OCI-LY1 (cell line): ENCODE data around the gene DMRT2.

Experiments used
- H2AFZ ChIP-seq: fragments of 200-600 bp; sonication (generic), shearing (Covaris generic); 2 replicates; pipeline ENCODE4 v1.6.0; 2014; ENCODE audit warnings: antibody characterized with exemption, mild to moderate bottlenecking, low read length
- H3F3A ChIP-seq: fragments of 200-600 bp; sonication (generic), shearing (Covaris generic); 2 replicates; pipeline ENCODE4 v1.6.0; 2014; ENCODE audit warnings: mild to moderate bottlenecking, antibody characterized with exemption, low read length, moderate library complexity; ENCODE audit not compliant: insufficient read depth
- H3K27ac ChIP-seq: fragments of 200-600 bp; sonication (generic); 2 replicates; pipeline ENCODE4 v1.5.1; 2014; ENCODE audit warnings: low read length, mixed run types, mild to moderate bottlenecking, low read depth; ENCODE audit not compliant: poor library complexity, severe bottlenecking
- H3K27me3 ChIP-seq: fragments of 200-600 bp; sonication (generic); 2 replicates; pipeline ENCODE4 v1.6.0; 2014; ENCODE audit warnings: antibody characterized with exemption, mild to moderate bottlenecking, low read length, moderate library complexity; ENCODE audit not compliant: insufficient read depth
- H3K36me3 ChIP-seq: fragments of 200-600 bp; sonication (generic); 2 replicates; pipeline ENCODE4 v1.6.1; 2014; ENCODE audit warnings: mild to moderate bottlenecking, antibody characterized with exemption, low read length, moderate library complexity, mixed read lengths; ENCODE audit not compliant: insufficient read depth
- H3K4me1 ChIP-seq: fragments of 200-600 bp; sonication (generic); 2 replicates; pipeline ENCODE4 v1.5.1; 2014; ENCODE audit warnings: mild to moderate bottlenecking, low read length, moderate library complexity; ENCODE audit not compliant: insufficient read depth, severe bottlenecking
- H3K4me2 ChIP-seq: fragments of 200-600 bp; sonication (generic), shearing (Covaris generic); 2 replicates; pipeline ENCODE4 v1.6.1; 2014; ENCODE audit warnings: low read length
- H3K4me3 ChIP-seq: fragments of 200-600 bp; sonication (generic); 2 replicates; pipeline ENCODE4 v1.5.1; 2014; ENCODE audit warnings: low read length, low read depth, mild to moderate bottlenecking, mixed read lengths; ENCODE audit not compliant: poor library complexity, severe bottlenecking
- H3K79me2 ChIP-seq: fragments of 200-600 bp; shearing (Covaris generic); 2 replicates; pipeline ENCODE4 v1.6.1; 2016; ENCODE audit warnings: mixed run types, low read length, mixed read lengths; ENCODE audit not compliant: insufficient read depth
- H3K9ac ChIP-seq: fragments of 200-600 bp; sonication (generic), shearing (Covaris generic); 2 replicates; pipeline ENCODE4 v1.6.1; 2014; ENCODE audit warnings: mild to moderate bottlenecking, low read length, mixed read lengths
- H3K9me2 ChIP-seq: fragments of 200-600 bp; sonication (generic), shearing (Covaris generic); 2 replicates; pipeline ENCODE4 v1.6.1; 2014; ENCODE audit warnings: low read depth, mild to moderate bottlenecking, low read length, mixed read lengths
- H3K9me3 ChIP-seq: fragments of 200-600 bp; shearing (Covaris generic); 2 replicates; pipeline ENCODE4 v1.6.1; 2014; ENCODE audit warnings: low read length, mixed read lengths
- H4K20me1 ChIP-seq: fragments of 200-600 bp; sonication (generic), shearing (Covaris generic); 2 replicates; pipeline ENCODE4 v1.6.0; 2016; ENCODE audit warnings: mild to moderate bottlenecking, low read length; ENCODE audit not compliant: insufficient read depth
- CTCF ChIP-seq: fragments of 200-600 bp; sonication (generic), shearing (Covaris generic); IDR thresholded peaks from 2 replicates; pipeline ENCODE4 v1.5.1; 2017; ENCODE audit warnings: mild to moderate bottlenecking, antibody characterized with exemption, low read length, moderate library complexity, mixed read lengths
- EZH2 ChIP-seq: fragments of 200-600 bp; sonication (generic), shearing (Covaris generic); IDR thresholded peaks from 2 replicates; pipeline ENCODE4 v1.8.0; 2017; ENCODE audit warnings: borderline replicate concordance, mixed run types, mild to moderate bottlenecking, antibody characterized with exemption, low read length, moderate library complexity, mixed read lengths

Gene DMRT2

DNA sequence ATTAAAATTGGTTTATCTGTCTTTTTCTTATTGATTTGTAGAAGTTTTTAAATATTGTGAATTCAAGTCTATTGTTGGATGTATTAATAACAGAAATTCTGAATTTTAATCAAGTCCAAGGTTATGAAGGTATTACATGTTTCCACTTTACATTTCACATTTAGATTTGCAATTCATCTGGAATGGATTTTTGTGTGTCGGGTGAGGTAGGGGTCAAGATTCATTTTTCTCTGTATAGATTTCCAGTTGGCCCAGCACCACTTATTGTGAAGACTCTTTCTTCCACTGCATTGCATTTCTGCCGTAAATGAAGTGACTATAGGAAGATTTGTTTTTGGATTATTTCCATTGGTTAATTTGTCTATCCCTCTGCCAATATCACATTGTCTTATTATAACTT, 35.5 kb upstream of the DMRT2 start:
- no peaks in the 10 kb centered on the region for H3K79me2 ChIP-seq
- no peaks in the 10 kb centered on the region for H3K4me1 ChIP-seq
- TF ChIP-seq CTCF (no peak), EZH2 (no peak)
- H3K36me3 ChIP-seq: no peaks in the 10 kb centered on the region; the same call in 1 of the 2 replicates
- H3K27me3 ChIP-seq: no peaks in the 10 kb centered on the region
- H3F3A ChIP-seq: no peaks in the 10 kb centered on the region
- H3K9ac ChIP-seq: no peak overlapping the region
- H3K27ac ChIP-seq: no peak overlapping the region
- H3K4me3 ChIP-seq: no peak overlapping the region
- no peaks in the 10 kb centered on the region for H3K9me2 ChIP-seq
- no peaks in the 10 kb centered on the region for H4K20me1 ChIP-seq
- no peak overlapping the region for H2AFZ ChIP-seq
- H3K4me2 ChIP-seq: no peak overlapping the region
- H3K9me3 ChIP-seq: no peaks in the 10 kb centered on the region

- Histone ChIP-seq H3F3A (no peaks in the 10 kb centered on the region), H4K20me1 (no peaks in the 10 kb centered on the region), H3K79me2 (no peaks in the 10 kb centered on the region), H3K27me3 (no peaks in the 10 kb centered on the region), H3K36me3 (no peaks in the 10 kb centered on the region), H2AFZ (no peak overlapping the region), H3K9me3 (no peaks in the 10 kb centered on the region), H3K9me2 (no peaks in the 10 kb centered on the region), H3K27ac (no peak overlapping the region), H3K9ac (no peak overlapping the region), H3K4me2 (no peak overlapping the region), H3K4me3 (no peak overlapping the region), H3K4me1 (no peaks in the 10 kb centered on the region)
- peak; percentile 58 for TF ChIP-seq CTCF
- TF ChIP-seq EZH2: no peak
These were observed 32.0 kb upstream of the DMRT2 start for GRCh38 chr9:1018121-1018520.

- no peaks in the 10 kb centered on the region for H3K36me3 ChIP-seq
- H3F3A ChIP-seq: no peaks in the 10 kb centered on the region
- H2AFZ ChIP-seq: no peak overlapping the region
- H4K20me1 ChIP-seq: no peaks in the 10 kb centered on the region
- H3K9me3 ChIP-seq: no peaks in the 10 kb centered on the region
- no peak overlapping the region for H3K27ac ChIP-seq
- H3K79me2 ChIP-seq: no peaks in the 10 kb centered on the region
- no peak overlapping the region for H3K4me3 ChIP-seq
- TF ChIP-seq EZH2 (no peak), CTCF (no peak)
- no peaks in the 10 kb centered on the region for H3K9me2 ChIP-seq
- H3K4me1 ChIP-seq: no peaks in the 10 kb centered on the region
- H3K27me3 ChIP-seq: no peaks in the 10 kb centered on the region
- H3K9ac ChIP-seq: no peak overlapping the region
- no peak overlapping the region for H3K4me2 ChIP-seq
These were observed 26.0 kb upstream of the DMRT2 start for GRCh38 chr9:1024112-1024511.
